GM12875 (cell line): ENCODE measurements around the gene ISCA2.

Source experiments
- H3K4me3 ChIP-seq: one replicate; pipeline ENCODE4 v1.5.1; 2011; ENCODE audit warnings: low read depth, low read length, control low read depth
- TF ChIP-seq, protein P1 (sequence below): IDR thresholded peaks from 2 replicates; pipeline ENCODE4 v1.5.1; 2011; ENCODE audit warnings: low read depth, mild to moderate bottlenecking, control low read depth, inconsistent platforms, low read length, moderate library complexity, borderline replicate concordance; ENCODE audit not compliant: insufficient read depth

Gene ISCA2

DNA sequence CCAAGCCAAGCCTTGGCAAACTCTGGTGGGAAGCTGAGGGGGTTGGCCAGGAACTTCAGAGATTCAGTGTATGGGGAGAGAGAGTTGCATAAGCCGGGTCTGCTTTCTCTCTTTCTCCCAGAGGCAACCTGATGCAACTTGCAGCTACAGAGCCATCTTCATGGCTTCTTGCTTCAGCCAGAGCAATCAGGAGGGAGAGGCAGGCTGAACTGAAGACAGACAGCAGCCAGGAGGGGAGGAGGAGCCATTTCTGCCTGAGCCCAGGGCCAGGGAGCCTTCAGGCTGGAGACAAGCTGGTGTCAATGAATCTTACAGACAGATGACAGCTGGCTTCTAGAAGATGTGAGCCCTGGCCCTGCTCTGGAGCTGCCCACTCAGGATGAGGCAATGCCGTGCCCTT is 19.2 kb upstream of the ISCA2 start:
- no peak overlapping the region for H3K4me3 ChIP-seq
- TF ChIP-seq, protein P1, sequence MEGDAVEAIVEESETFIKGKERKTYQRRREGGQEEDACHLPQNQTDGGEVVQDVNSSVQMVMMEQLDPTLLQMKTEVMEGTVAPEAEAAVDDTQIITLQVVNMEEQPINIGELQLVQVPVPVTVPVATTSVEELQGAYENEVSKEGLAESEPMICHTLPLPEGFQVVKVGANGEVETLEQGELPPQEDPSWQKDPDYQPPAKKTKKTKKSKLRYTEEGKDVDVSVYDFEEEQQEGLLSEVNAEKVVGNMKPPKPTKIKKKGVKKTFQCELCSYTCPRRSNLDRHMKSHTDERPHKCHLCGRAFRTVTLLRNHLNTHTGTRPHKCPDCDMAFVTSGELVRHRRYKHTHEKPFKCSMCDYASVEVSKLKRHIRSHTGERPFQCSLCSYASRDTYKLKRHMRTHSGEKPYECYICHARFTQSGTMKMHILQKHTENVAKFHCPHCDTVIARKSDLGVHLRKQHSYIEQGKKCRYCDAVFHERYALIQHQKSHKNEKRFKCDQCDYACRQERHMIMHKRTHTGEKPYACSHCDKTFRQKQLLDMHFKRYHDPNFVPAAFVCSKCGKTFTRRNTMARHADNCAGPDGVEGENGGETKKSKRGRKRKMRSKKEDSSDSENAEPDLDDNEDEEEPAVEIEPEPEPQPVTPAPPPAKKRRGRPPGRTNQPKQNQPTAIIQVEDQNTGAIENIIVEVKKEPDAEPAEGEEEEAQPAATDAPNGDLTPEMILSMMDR: no peak

GRCh38 chr14:74475678-74476077 is 17.9 kb upstream of the ISCA2 start:
- TF ChIP-seq, protein P1: no peak
- H3K4me3 ChIP-seq: no peak overlapping the region

DNA sequence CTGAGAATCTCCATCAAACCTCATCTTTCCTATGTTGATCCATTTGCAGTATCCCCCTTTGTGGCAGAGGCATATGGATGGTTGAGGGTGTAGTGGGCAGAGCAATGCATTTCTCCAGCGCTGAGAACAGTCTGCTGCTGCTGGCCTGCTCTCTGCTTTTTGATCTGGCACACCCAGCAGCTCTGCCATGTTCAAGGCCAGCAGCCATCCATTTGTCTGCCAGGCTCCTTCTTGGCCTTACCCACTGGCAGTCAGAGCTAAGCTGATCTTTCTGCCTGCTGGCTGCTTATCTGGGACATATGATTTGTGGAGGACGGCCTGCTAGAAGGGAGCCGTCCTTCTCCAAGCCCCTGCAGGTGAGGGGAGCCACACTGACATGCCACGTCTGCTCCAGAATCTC is 17.5 kb upstream of the ISCA2 start:
- H3K4me3 ChIP-seq: no peak overlapping the region
- TF ChIP-seq, protein P1: no peak

DNA sequence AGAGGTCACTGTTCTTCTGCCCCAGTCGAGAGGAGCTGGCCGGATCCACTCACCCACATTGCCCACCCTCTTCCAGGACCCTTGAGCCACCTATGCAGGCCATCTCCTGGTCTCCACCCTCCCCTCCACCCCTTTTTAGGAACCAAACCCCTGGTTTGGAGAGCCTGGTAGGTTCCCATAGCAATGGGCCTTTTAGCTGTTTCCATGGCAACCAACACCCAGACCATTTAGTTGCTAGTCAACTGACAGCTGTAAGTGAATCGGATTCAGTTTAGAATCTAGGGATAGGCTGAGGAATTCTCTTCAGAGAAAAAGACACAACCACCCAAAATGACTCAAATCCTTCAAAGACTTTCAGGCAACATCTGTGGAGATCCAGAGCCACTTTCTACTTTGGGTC is 17.0 kb upstream of the ISCA2 start:
- no peak overlapping the region for H3K4me3 ChIP-seq
- TF ChIP-seq, protein P1: no peak

DNA sequence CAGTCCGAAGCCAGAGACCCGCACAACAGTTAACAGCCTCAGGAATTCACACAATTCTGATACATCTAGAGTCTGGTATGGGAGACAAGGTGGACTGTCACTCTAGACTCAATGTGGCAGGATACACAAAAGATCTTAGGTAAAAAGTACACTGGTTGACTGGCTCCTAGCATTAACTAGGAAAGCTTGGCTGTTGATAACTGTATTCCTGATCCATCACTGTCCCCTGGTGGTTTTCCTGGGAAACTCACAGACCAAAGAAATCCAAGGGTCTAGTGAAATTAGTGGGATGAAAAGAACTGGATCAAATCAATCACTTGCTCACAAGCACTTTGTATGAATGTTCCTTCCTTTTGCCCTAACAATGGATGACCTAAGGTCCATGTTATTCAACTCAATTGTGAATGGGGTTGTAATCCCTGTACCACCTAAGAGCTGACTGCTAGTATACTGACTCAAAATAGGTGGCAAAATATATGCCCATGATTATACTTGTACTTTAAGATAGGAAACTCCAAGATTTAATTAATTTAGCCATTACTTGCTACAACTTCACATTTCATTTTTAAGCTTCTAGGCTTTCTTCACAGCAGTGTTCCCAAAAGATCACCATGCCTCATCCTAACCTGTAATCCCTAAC is 14.4 kb upstream of the ISCA2 start:
- no peak overlapping the region for H3K4me3 ChIP-seq
- TF ChIP-seq, protein P1: peak; percentile 19; the same call in 1 of the 2 replicates

GRCh38 chr14:74480046-74480445 is 13.5 kb upstream of the ISCA2 start:
- TF ChIP-seq, protein P1: no peak
- H3K4me3 ChIP-seq: no peak overlapping the region

DNA sequence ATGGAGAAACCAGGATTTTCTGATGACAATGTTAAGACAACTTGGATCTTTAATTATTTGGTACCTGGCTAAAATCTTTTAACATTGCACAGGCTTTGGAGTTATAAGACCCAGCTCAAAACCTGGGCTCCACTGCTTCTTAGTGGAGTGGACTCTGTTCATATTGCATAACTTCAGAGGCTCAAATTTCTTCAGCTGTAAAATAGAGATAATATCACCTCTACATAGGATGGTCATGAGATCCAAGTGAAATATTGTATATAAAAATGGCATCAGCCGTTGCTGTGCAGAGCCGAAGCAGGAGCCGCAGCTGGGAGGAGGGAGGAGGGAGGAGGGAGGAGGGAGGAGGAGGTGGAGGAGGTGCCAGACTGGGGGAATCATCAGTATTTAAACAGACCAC is 11.0 kb upstream of the ISCA2 start:
- H3K4me3 ChIP-seq: no peak overlapping the region
- TF ChIP-seq, protein P1: no peak
